Epithelial cell of esophagus (primary cell): ENCODE results near the gene BIRC6.
"Not testable (repeated sequence)": the region's sequence is repeated elsewhere in the genome, so short reads cannot be mapped to it uniquely, and the experiment has no call there.

ENCODE experiments used
- DNase-seq: peaks from one replicate; pipeline ENCODE4 v3.0.0; 2010; ENCODE audit warnings: low read depth
- H3K4me3 ChIP-seq: 2 replicates; pipeline ENCODE4 v1.5.1; 2011; ENCODE audit warnings: mild to moderate bottlenecking, low read length, control low read depth
- CTCF ChIP-seq: IDR thresholded peaks from 2 replicates; pipeline ENCODE4 v1.5.1; 2011; ENCODE audit warnings: low read depth, mild to moderate bottlenecking, low read length, control low read depth, inconsistent platforms; ENCODE audit not compliant: insufficient read depth; ENCODE audit errors: missing control alignments

BIRC6 gene

GRCh38 chr2:32366595-32366994, 9.8 kb downstream of the BIRC6 start:
- H3K4me3 ChIP-seq, result no peak overlapping the region
- DNase-seq, result no peak
- no peak for TF ChIP-seq CTCF

DNA sequence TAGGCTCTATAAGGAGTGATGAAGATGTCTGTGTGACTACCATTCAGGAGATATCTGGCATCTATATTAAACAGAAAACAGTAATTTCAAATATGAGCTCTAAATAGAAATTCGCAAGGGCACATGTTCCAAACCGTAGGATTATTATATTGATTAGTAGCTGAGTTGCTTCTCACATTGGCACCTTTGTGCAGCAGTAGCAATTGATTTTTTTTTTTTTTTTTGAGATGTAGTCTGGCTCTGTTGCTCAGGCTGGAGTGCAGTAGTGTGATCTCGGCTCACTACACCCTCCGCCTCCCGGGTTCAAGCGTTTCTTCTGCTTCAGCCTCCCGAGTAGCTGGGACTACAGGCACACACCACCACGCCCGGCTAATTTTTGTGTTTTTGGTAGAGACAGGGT, 12.4 kb downstream of the BIRC6 start:
- no peak overlapping the region for H3K4me3 ChIP-seq
- no peak for DNase-seq
- no peak for TF ChIP-seq CTCF

DNA sequence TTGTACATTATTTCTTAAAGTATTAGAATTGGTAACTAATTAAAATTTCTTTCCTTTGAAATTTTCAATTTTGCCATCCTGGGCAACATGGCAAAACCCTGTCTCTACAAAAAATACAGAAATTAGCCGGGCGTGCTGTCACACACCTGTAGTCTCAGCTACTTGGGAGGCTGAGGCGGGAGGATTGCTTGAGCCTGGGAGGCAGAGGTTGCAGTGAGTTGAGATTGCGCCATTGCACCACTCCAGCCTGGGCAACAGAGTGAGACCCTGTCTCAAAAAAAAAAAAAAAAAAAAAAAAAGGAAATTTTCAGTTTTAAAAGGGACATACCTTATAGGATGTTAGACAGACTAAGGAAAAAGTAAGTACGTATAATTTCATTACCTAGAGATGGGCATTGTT, 14.1 kb downstream of the BIRC6 start:
- H3K4me3 ChIP-seq, DNase-seq: not testable (repeated sequence)

DNA sequence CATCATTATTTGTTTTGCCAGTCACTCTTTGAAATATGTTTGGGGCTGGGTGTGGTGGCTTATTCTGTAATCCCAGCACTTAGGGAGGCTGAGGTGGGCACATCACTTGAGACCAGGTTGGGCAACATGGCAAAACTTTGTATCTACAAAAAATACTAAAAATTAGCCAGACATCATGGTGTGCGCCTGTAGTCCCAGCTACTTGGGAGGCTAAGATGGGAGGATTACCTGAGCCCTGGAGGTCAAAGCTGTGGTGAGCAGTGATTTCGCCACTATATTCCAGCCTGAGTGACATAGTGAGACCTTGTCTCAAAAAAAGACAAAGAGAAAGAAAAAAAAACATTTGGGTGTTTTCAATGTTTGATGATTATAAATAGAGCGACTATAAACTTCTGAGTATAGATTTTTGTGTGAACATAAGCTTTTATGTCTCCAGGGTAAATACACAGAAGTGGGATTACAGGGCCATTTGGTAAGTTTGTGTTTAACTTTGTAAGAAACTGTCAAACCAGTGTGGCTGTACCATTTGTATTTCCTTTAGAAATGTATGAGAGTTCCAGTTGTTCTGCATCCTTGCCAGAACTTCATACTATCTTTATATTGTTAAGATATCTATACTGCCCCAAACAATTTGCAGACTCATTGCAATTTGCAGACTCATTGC, 15.8 kb downstream of the BIRC6 start:
- no peak for DNase-seq
- TF ChIP-seq CTCF, result no peak
- H3K4me3 ChIP-seq, result no peak overlapping the region

GRCh38 chr2:32375228-32375892, 18.5 kb downstream of the BIRC6 start:
- TF ChIP-seq CTCF, result no peak
- no peak overlapping the region for H3K4me3 ChIP-seq
- no peak for DNase-seq

DNA sequence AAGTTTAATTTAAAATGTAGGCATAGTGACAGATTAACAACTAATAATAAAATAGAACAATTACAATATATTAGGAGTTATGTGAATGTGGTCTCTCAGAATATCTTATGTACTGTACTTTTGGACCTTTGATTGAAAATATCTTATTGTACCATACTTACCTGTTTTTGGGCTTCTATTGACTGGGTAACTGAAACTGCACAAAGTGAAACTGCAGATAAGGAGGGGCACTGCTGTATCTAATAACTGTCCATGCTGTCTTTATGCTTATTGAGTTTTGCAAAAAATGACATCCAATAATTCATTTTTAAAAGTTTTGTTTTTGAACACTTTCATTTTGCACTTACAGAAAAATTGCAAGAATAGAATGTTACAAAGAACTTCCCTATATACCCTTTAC, 19.9 kb downstream of the BIRC6 start:
- no peak for TF ChIP-seq CTCF
- no peak overlapping the region for H3K4me3 ChIP-seq
- DNase-seq, result no peak

GRCh38 chr2:32377928-32378327, 21.1 kb downstream of the BIRC6 start:
- H3K4me3 ChIP-seq, result no peak overlapping the region
- DNase-seq, result no peak
- TF ChIP-seq CTCF, result no peak
